GM21423 (cell line): Measurements from ENCODE around the gene ENTPD8.
"Not testable (repeated sequence)": the region's sequence is repeated elsewhere in the genome, so short reads cannot be mapped to it uniquely, and the experiment has no call there.

Source experiments
- ATAC-seq: cut with Tn5 transposase; IDR thresholded peaks from one replicate; pipeline ENCODE4 v1.9.1; 2021; ENCODE audit warnings: mild to moderate bottlenecking, moderate library complexity; ENCODE audit not compliant: unreplicated experiment

The ENTPD8 gene

DNA sequence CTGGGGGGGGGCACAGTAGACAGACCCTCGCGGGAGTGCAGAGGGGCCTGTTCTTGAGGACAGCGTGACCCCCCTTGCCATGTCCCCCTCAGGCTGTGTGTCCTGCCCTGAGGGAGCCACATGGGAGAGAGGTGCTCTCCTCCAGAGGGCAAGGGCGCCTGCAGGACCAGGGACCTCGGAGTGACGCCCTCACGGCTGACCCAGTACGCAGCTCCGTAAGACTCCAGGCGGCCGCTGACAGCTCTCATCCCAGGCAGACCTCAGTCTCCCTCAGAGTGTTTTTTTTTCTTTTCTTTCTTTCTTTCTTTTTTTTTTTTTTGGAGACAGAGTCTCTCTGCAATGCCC lies 45.5 kb downstream of the ENTPD8 start:
- no peak for ATAC-seq

GRCh38 chr9:137394866-137395665 lies 46.1 kb downstream of the ENTPD8 start:
- no peak for ATAC-seq

- ATAC-seq, result no peak
Measured at GRCh38 chr9:137393176-137394150, 47.7 kb downstream of the ENTPD8 start.

GRCh38 chr9:137392232-137393007 lies 48.7 kb downstream of the ENTPD8 start:
- ATAC-seq, result no peak

DNA sequence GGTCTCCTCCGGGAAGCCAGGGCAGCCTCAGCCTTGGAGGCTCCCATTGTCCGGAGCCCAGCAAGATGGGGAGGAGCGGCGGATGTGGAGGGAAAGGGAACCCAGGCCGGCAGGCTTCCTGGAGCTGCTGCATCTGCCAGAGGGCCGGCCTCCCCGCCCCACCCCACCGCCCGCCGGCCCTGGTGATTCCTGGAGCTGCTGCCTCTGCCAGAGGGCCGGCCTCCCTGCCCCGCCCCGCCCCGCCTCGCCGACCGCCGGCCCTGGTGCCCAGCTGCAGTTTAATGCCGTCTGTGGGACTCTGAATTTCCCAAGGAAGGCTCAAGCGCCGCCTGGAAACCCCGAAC lies 49.8 kb downstream of the ENTPD8 start:
- no peak for ATAC-seq

DNA sequence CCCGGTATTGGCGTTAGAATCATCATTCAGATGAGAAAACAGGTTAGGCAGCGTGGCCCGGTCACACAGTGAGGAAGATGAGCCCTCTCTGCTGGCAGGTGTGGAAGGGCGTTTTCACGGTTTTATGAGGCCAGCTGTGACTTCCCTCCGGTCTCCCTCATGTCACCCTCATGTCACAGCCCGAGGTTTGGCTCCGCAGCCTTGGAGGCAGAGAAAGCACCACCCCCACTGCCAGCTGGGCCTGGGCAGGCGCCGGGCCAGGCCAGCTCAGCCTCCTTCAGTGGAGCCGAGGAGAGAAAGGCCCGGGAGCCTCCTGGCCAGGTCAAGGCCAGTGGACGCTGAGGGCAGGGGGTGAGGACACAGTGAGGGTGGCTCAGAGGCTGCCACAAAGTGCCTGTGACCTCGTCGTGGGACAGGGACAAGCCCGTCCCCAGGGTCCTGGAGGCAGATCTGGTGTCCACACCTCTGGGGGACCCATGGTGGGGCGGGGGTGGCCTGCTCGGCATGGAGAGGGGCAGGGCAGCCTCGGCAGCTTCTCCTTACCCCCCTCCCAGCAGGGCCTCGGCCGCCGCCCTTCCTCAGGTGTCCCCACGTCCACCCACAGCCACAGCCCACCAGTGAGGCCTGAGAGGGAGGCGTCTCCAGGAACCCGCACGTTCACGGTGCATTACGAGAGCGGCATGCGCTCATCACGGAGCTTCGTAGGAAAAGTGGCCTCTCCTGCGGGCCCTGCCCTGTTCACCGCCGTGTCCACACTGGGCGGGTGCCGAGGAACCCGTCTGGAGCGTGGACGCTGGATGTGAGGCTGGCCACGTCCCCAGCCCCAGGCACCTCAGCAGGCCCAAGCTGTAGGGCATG lies 50.4 kb downstream of the ENTPD8 start:
- ATAC-seq, result no peak

- ATAC-seq, result no peak
Measured at GRCh38 chr9:137389428-137389746, 51.8 kb downstream of the ENTPD8 start.

- no peak for ATAC-seq
Measured at GRCh38 chr9:137388589-137389427, 52.3 kb downstream of the ENTPD8 start.

DNA sequence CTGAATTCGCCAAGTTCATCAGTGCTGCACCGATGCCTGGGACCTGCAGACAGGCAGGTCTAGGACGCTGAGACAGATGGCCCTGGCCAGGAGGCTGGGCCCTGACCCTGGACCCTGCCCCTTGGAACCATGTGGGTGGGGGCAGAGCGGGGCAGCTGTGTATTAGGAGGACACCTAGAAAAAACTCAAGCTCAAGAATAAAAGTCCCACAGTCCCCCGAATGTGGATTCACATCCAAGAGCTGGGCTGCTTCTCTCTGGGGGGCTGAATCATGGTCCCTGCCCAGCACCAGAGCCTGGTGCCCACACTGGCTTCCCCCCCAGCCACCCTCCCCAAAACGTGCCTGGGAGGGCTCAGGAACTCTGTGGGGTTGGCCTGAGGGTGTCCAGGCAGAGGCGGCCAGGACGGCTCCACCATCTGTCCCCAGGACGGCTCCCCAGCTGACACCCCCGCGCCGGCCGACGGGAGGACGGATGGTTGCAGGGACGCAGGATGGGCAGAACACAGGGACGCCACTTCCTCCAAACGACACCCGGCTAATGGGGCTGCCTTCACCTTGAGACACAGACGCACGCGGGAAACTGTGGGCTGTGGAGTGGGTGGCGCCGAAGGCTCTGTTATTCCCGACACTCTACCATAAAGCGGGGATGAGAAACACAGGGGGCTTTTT lies 53.1 kb downstream of the ENTPD8 start:
- no peak for ATAC-seq

- no peak for ATAC-seq
Measured at GRCh38 chr9:137387114-137387890, 53.9 kb downstream of the ENTPD8 start.

- ATAC-seq, result not testable (repeated sequence)
Measured at GRCh38 chr9:137386507-137387113, 54.5 kb downstream of the ENTPD8 start.

DNA sequence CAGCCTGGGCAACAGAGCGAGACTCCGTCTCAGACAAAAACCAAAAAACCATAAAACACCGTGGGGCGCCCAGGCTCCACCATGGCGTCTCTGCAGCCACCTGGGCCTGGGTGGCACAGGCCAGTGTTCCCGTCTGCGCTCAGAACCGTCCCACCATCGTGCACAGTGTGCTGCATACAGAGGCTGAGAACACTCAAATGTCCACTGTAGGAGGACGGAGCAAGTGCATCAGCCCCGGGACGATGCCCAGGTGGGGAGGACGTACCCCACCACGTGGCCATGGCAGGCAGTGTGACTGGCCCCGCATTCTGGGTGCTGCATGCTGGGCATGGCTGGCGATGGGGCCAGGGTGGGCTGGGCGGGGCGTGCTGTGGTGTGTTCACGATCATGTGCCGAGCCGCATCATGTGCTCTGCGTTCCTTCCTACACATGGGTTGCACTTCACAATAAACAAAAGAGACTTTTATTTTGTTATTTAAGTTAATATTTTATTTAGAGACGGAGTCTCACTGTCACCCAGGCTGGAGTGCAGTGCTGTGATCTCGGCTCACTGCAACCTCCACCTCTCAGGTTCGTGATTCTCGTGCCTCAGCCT lies 56.0 kb downstream of the ENTPD8 start:
- ATAC-seq, result no peak
